Measurements from ENCODE around the gene ENAH.

ENAH gene

GRCh38 chr1:225592362-225593025, 60.4 kb downstream of the ENAH start:
- H2AFZ ChIP-seq (ENCODE audit: low read depth, low read length) = no peak overlapping the region
- no peak overlapping the region for H2BK15ac ChIP-seq (ENCODE audit: low read depth, poor library complexity, severe bottlenecking)
- H3K79me1 ChIP-seq (replicated peaks; ENCODE audit: low read length, poor library complexity, severe bottlenecking) = peaks cover 15% of the 10 kb centered on the region
- no peak overlapping the region for H3K4me3 ChIP-seq (ENCODE audit: insufficient read depth in 1 of 2, low read depth in 1 of 2, low read length in 2 of 2)
- H3K36me3 ChIP-seq (ENCODE audit: control insufficient read depth in 1 of 2, insufficient read depth in 2 of 2, low read depth in 1 of 2, low read length in 2 of 2) = peaks cover 0 to 6% of the 10 kb centered on the region in 2 experiments
- no peak overlapping the region for H3K4me2 ChIP-seq (ENCODE audit: low read length, poor library complexity, severe bottlenecking)
- WGBS = 100% methylated on average over 1 of the region's 3 CpGs
- no peak for DNase-seq
- no peak overlapping the region for H3K18ac ChIP-seq (ENCODE audit: low read depth in 1 of 2, low read length in 2 of 2)
- no peak overlapping the region for H2BK5ac ChIP-seq (ENCODE audit: low read depth, low read length, poor library complexity, severe bottlenecking)
- no peak overlapping the region for H3K23ac ChIP-seq (ENCODE audit: low read length in 2 of 2)
- H4K91ac ChIP-seq (ENCODE audit: low read length) = no peak overlapping the region
- no peak overlapping the region for H3K14ac ChIP-seq (ENCODE audit: low read length in 2 of 2)
- no peak overlapping the region for H2BK120ac ChIP-seq (ENCODE audit: low read depth, low read length)
- no peaks in the 10 kb centered on the region for H3K27me3 ChIP-seq (ENCODE audit: control insufficient read depth in 1 of 2, insufficient read depth in 1 of 2, low read length in 2 of 2)
- no peak overlapping the region for H4K8ac ChIP-seq (ENCODE audit: low read length)
- H3K4me1 ChIP-seq (ENCODE audit: control insufficient read depth, insufficient read depth, low read depth, low read length) = no peaks in the 10 kb centered on the region
- H3K4ac ChIP-seq (ENCODE audit: low read depth in 1 of 2, low read length in 2 of 2) = no peak overlapping the region
- no peaks in the 10 kb centered on the region for H3K9me3 ChIP-seq (ENCODE audit: control insufficient read depth, low read length)
- no peak overlapping the region for H2BK12ac ChIP-seq (ENCODE audit: low read length in 2 of 2)
- H2AK5ac ChIP-seq (ENCODE audit: low read length, severe bottlenecking) = no peak overlapping the region
- no peak overlapping the region for H3K9ac ChIP-seq (ENCODE audit: low read length)
- no peak overlapping the region for H3K27ac ChIP-seq (ENCODE audit: low read length, poor library complexity, severe bottlenecking)

GRCh38 chr1:225587310-225587709, 65.6 kb downstream of the ENAH start:
- Histone ChIP-seq H2BK5ac (ENCODE audit: low read depth, low read length, poor library complexity, severe bottlenecking) (no peak overlapping the region), H4K8ac (ENCODE audit: low read length) (no peak overlapping the region), H3K18ac (ENCODE audit: low read depth in 1 of 2, low read length in 2 of 2) (no peak overlapping the region), H2AK5ac (ENCODE audit: low read length, severe bottlenecking) (no peak overlapping the region), H2BK120ac (ENCODE audit: low read depth, low read length) (no peak overlapping the region), H3K4me2 (ENCODE audit: low read length, poor library complexity, severe bottlenecking) (no peak overlapping the region), H3K4ac (ENCODE audit: low read depth in 1 of 2, low read length in 2 of 2) (no peak overlapping the region), H2AFZ (ENCODE audit: low read depth, low read length) (no peak overlapping the region), H3K27ac (ENCODE audit: low read length, poor library complexity, severe bottlenecking) (no peak overlapping the region), H4K91ac (ENCODE audit: low read length) (no peak overlapping the region), H3K9ac (ENCODE audit: low read length) (no peak overlapping the region), H3K14ac (ENCODE audit: low read length in 2 of 2) (no peak overlapping the region), H3K9me3 (ENCODE audit: control insufficient read depth, low read length) (no peaks in the 10 kb centered on the region), H3K4me1 (ENCODE audit: control insufficient read depth, insufficient read depth, low read depth, low read length) (no peaks in the 10 kb centered on the region), H2BK12ac (ENCODE audit: low read length in 2 of 2) (no peak overlapping the region), H3K23ac (ENCODE audit: low read length in 2 of 2) (no peak overlapping the region), H2BK15ac (ENCODE audit: low read depth, poor library complexity, severe bottlenecking) (no peak overlapping the region), H3K36me3 (ENCODE audit: control insufficient read depth in 1 of 2, insufficient read depth in 2 of 2, low read depth in 1 of 2, low read length in 2 of 2) (peaks cover 0 to 5% of the 10 kb centered on the region in 2 experiments), H3K27me3 (ENCODE audit: control insufficient read depth in 1 of 2, insufficient read depth in 1 of 2, low read length in 2 of 2) (no peaks in the 10 kb centered on the region), H3K79me1 (replicated peaks; ENCODE audit: low read length, poor library complexity, severe bottlenecking) (peaks cover 12% of the 10 kb centered on the region), H3K4me3 (ENCODE audit: insufficient read depth in 1 of 2, low read depth in 1 of 2, low read length in 2 of 2) (no peak overlapping the region)
- no CpG with 5 or more reads among the region's 1 CpG for WGBS
- DNase-seq = no peak

DNA sequence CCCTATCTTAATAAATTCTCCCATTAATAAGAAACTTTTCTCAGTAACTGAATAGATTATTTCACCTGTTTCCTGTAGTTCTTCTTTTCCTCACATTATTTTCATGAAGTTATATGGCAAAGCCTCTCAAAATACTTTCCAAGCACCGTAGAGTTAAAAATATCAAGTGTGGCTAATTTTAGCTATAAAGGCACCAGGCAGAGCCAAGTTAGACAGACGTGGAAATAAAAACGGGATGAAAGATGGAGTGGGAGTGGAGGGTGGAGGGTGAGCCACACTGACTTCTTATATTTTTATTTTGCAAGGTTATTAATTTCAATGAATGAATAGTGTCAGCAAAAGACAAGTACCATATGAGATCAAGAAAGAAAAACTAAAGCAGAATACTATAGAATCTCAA, 71.7 kb downstream of the ENAH start:
- H2AFZ ChIP-seq (ENCODE audit: low read depth, low read length) = no peak overlapping the region
- H3K27me3 ChIP-seq (ENCODE audit: control insufficient read depth in 1 of 2, insufficient read depth in 1 of 2, low read length in 2 of 2) = no peaks in the 10 kb centered on the region
- H2BK12ac ChIP-seq (ENCODE audit: low read length in 2 of 2) = no peak overlapping the region
- H3K9me3 ChIP-seq (ENCODE audit: control insufficient read depth, low read length) = no peaks in the 10 kb centered on the region
- H2BK120ac ChIP-seq (ENCODE audit: low read depth, low read length) = no peak overlapping the region
- no peak overlapping the region for H3K4ac ChIP-seq (ENCODE audit: low read depth in 1 of 2, low read length in 2 of 2)
- peaks cover 22% of the 10 kb centered on the region for H3K79me1 ChIP-seq (replicated peaks; ENCODE audit: low read length, poor library complexity, severe bottlenecking)
- H2AK5ac ChIP-seq (ENCODE audit: low read length, severe bottlenecking) = no peak overlapping the region
- H3K27ac ChIP-seq (ENCODE audit: low read length, poor library complexity, severe bottlenecking) = no peak overlapping the region
- no peak overlapping the region for H3K14ac ChIP-seq (ENCODE audit: low read length in 2 of 2)
- no peak overlapping the region for H3K4me2 ChIP-seq (ENCODE audit: low read length, poor library complexity, severe bottlenecking)
- DNase-seq = no peak
- H4K91ac ChIP-seq (ENCODE audit: low read length) = no peak overlapping the region
- H3K36me3 ChIP-seq (ENCODE audit: control insufficient read depth in 1 of 2, insufficient read depth in 2 of 2, low read depth in 1 of 2, low read length in 2 of 2) = peaks cover 0 to 10% of the 10 kb centered on the region in 2 experiments
- no peak overlapping the region for H3K23ac ChIP-seq (ENCODE audit: low read length in 2 of 2)
- no peak overlapping the region for H4K8ac ChIP-seq (ENCODE audit: low read length)
- H3K4me1 ChIP-seq (ENCODE audit: control insufficient read depth, insufficient read depth, low read depth, low read length) = peaks cover 4% of the 10 kb centered on the region
- WGBS = 63% methylated on average over 3 of the region's 3 CpGs
- no peak overlapping the region for H3K9ac ChIP-seq (ENCODE audit: low read length)
- H3K4me3 ChIP-seq (ENCODE audit: insufficient read depth in 1 of 2, low read depth in 1 of 2, low read length in 2 of 2) = no peak overlapping the region
- no peak overlapping the region for H2BK5ac ChIP-seq (ENCODE audit: low read depth, low read length, poor library complexity, severe bottlenecking)
- H2BK15ac ChIP-seq (ENCODE audit: low read depth, poor library complexity, severe bottlenecking) = no peak overlapping the region
- no peak overlapping the region for H3K18ac ChIP-seq (ENCODE audit: low read depth in 1 of 2, low read length in 2 of 2)

DNA sequence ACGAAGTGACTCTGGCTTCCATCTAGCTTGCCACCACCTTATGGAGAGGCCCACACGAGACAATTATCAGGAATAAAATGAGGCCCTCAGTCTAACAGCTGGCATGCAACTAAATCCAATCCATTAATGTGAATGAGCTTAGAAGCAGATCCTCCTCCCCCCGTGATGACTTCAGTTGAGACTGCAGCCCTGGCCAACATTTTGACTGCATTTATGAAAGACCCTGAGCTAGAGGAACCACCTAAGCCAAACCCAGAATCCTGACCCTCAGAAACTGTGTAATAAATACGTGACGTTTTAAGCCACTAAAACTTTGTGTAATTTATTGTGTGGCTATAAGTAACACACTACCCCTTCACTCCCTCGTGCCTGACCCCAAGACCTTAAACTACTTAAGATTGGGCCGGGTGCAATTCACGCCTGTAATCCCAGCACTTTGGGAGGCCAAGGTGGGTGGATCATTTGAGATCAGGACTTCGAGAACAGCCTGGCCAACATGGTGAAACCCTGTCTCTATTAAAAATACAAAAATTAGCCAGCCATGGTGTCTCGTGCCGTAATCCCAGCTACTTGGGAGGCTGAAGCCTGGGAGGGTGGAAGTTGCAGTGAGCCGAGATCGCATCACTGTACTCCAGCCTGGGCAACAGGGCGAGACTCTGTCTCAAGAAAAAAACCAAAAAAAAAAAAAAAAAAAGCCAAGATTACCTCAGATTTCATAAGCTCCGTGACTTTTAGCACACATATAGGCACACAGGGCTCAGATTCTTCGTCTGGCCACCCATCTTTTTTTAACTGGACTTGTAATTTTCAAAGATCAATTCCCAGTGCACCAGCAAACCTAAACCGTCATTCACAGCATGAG, 72.5 kb downstream of the ENAH start:
- Histone ChIP-seq H2BK120ac (ENCODE audit: low read depth, low read length) (no peak overlapping the region), H3K14ac (ENCODE audit: low read length in 2 of 2) (no peak overlapping the region), H4K8ac (ENCODE audit: low read length) (no peak overlapping the region), H3K36me3 (ENCODE audit: control insufficient read depth in 1 of 2, insufficient read depth in 2 of 2, low read depth in 1 of 2, low read length in 2 of 2) (peaks cover 0 to 10% of the 10 kb centered on the region in 2 experiments), H3K4me3 (ENCODE audit: insufficient read depth in 1 of 2, low read depth in 1 of 2, low read length in 2 of 2) (no peak overlapping the region), H2BK12ac (ENCODE audit: low read length in 2 of 2) (no peak overlapping the region), H3K4me1 (ENCODE audit: control insufficient read depth, insufficient read depth, low read depth, low read length) (peaks cover 4% of the 10 kb centered on the region), H3K23ac (ENCODE audit: low read length in 2 of 2) (no peak overlapping the region), H3K9me3 (ENCODE audit: control insufficient read depth, low read length) (no peaks in the 10 kb centered on the region), H3K27me3 (ENCODE audit: control insufficient read depth in 1 of 2, insufficient read depth in 1 of 2, low read length in 2 of 2) (no peaks in the 10 kb centered on the region), H3K27ac (ENCODE audit: low read length, poor library complexity, severe bottlenecking) (no peak overlapping the region), H3K4ac (ENCODE audit: low read depth in 1 of 2, low read length in 2 of 2) (no peak overlapping the region), H3K4me2 (ENCODE audit: low read length, poor library complexity, severe bottlenecking) (no peak overlapping the region), H2BK5ac (ENCODE audit: low read depth, low read length, poor library complexity, severe bottlenecking) (no peak overlapping the region), H4K91ac (ENCODE audit: low read length) (no peak overlapping the region), H2AFZ (ENCODE audit: low read depth, low read length) (no peak overlapping the region), H2BK15ac (ENCODE audit: low read depth, poor library complexity, severe bottlenecking) (no peak overlapping the region), H3K9ac (ENCODE audit: low read length) (no peak overlapping the region), H3K79me1 (replicated peaks; ENCODE audit: low read length, poor library complexity, severe bottlenecking) (peaks cover 22% of the 10 kb centered on the region), H2AK5ac (ENCODE audit: low read length, severe bottlenecking) (no peak overlapping the region), H3K18ac (ENCODE audit: low read depth in 1 of 2, low read length in 2 of 2) (no peak overlapping the region)
- DNase-seq = no peak
- WGBS = 83% methylated on average over 13 of the region's 17 CpGs

Data from mesenchymal stem cell (in vitro differentiated cells and primary cell).